Measurements from ENCODE around the gene STUB1.

Gene STUB1

GRCh38 chr16:698911-699671 lies 18.9 kb downstream of the STUB1 start:
- DNase-seq: no peak

- DNase-seq: peak; percentile 18
Observed at GRCh38 chr16:700684-701584, 20.7 kb downstream of the STUB1 start.

GRCh38 chr16:702341-702740 lies 22.1 kb downstream of the STUB1 start:
- no peak for DNase-seq

GRCh38 chr16:703406-703805 lies 23.2 kb downstream of the STUB1 start:
- DNase-seq: no peak

- no peak for DNase-seq
Observed at GRCh38 chr16:704047-704446, 23.8 kb downstream of the STUB1 start.

GRCh38 chr16:704552-705380 lies 24.6 kb downstream of the STUB1 start:
- DNase-seq: no peak

GRCh38 chr16:705431-706188 lies 25.4 kb downstream of the STUB1 start, which contains the start of gene FBXL16:
Gene FBXL16 (minus strand): TSS chr16:705801. CDS start chr16:697405, 8,396 bp downstream.
- no peak for DNase-seq

- no peak for DNase-seq
Observed at GRCh38 chr16:706189-707061, 26.2 kb downstream of the STUB1 start.

GRCh38 chr16:707062-707538 lies 26.9 kb downstream of the STUB1 start:
- no peak for DNase-seq

GRCh38 chr16:708019-708418 lies 27.8 kb downstream of the STUB1 start:
- no peak for DNase-seq

- no peak for DNase-seq
Observed at GRCh38 chr16:708959-709358, 28.7 kb downstream of the STUB1 start.

GRCh38 chr16:709566-710499 lies 29.6 kb downstream of the STUB1 start:
- DNase-seq: no peak

- no peak for DNase-seq
Observed at GRCh38 chr16:710500-711075, 30.4 kb downstream of the STUB1 start.

GRCh38 chr16:711084-711483 lies 30.9 kb downstream of the STUB1 start:
- DNase-seq: no peak

- peak; percentile 63 for DNase-seq
Observed at GRCh38 chr16:711548-712320, 31.5 kb downstream of the STUB1 start.

- peak; percentile 21 for DNase-seq
Observed at GRCh38 chr16:712740-713250, 32.6 kb downstream of the STUB1 start.

GRCh38 chr16:714079-714478 lies 33.9 kb downstream of the STUB1 start:
- DNase-seq: no peak
